ENCODE measurements around the gene RPH3AL. TPM values are rescaled to one million over a fixed set of nuclear protein-coding genes. Genes with fewer than 3 reads are reported as not detected.

Gene RPH3AL
- polyA plus RNA-seq, 1 donor from 2014 or later = 0.87 TPM

- no peaks in the 10 kb centered on the region for H3K36me3 ChIP-seq (ENCODE audit: insufficient read depth, low read length)
- H3K4me3 ChIP-seq (ENCODE audit: low read length) = no peak overlapping the region
- no peak overlapping the region for H3K27ac ChIP-seq (ENCODE audit: low read length)
- H4K20me1 ChIP-seq (ENCODE audit: insufficient read depth) = no peaks in the 10 kb centered on the region
- H2AFZ ChIP-seq (ENCODE audit: low read depth, low read length) = no peak overlapping the region
- TF ChIP-seq REST (IDR thresholded peaks at IDR 0.05; ENCODE audit: borderline replicate concordance) = no peak
- no peak for TF ChIP-seq SMC3 (conservative IDR thresholded peaks at IDR 0.05; ENCODE audit: poor library complexity)
- no peak for TF ChIP-seq POLR2AphosphoS5 (IDR thresholded peaks at IDR 0.05)
- TF ChIP-seq EZH2 (IDR thresholded peaks at IDR 0.05; ENCODE audit: borderline replicate concordance, insufficient read depth, low read length, poor library complexity, severe bottlenecking) = no peak
- TF ChIP-seq EP300 (conservative IDR thresholded peaks at IDR 0.05; ENCODE audit: poor library complexity, severe bottlenecking) = no peak
- no peak for TF ChIP-seq RAD21 (conservative IDR thresholded peaks at IDR 0.05)
- TF ChIP-seq TAF1 (IDR thresholded peaks at IDR 0.05; ENCODE audit: low read depth) = no peak
- no peak for TF ChIP-seq MXI1 (conservative IDR thresholded peaks at IDR 0.05; ENCODE audit: poor library complexity, severe bottlenecking)
- no peak for TF ChIP-seq CTCF (IDR thresholded peaks at IDR 0.05; ENCODE audit: poor library complexity, severe bottlenecking)
- H3K9me2 ChIP-seq (ENCODE audit: insufficient read depth, low read length) = no peaks in the 10 kb centered on the region
- no peaks in the 10 kb centered on the region for H3K79me2 ChIP-seq (replicated peaks; ENCODE audit: insufficient read depth, low read length)
- H3K9me3 ChIP-seq (ENCODE audit: low read length) = no peaks in the 10 kb centered on the region
- H3K4me2 ChIP-seq (ENCODE audit: low read length) = no peak overlapping the region
- H3F3A ChIP-seq (ENCODE audit: insufficient read depth, low read length, poor library complexity, severe bottlenecking) = no peaks in the 10 kb centered on the region
- no peaks in the 10 kb centered on the region for H3K27me3 ChIP-seq (ENCODE audit: insufficient read depth, low read depth, low read length)
- H3K9ac ChIP-seq (ENCODE audit: low read length) = no peak overlapping the region
Observed at GRCh38 chr17:306116-306515, 46.5 kb downstream of the RPH3AL start.

GRCh38 chr17:305090-305976 is 47.3 kb downstream of the RPH3AL start:
- Histone ChIP-seq H3K4me2 (ENCODE audit: low read length) (no peak overlapping the region), H3K79me2 (replicated peaks; ENCODE audit: insufficient read depth, low read length) (no peaks in the 10 kb centered on the region), H3F3A (ENCODE audit: insufficient read depth, low read length, poor library complexity, severe bottlenecking) (no peaks in the 10 kb centered on the region), H3K9me3 (ENCODE audit: low read length) (no peaks in the 10 kb centered on the region), H3K9me2 (ENCODE audit: insufficient read depth, low read length) (no peaks in the 10 kb centered on the region), H3K27me3 (ENCODE audit: insufficient read depth, low read depth, low read length) (no peaks in the 10 kb centered on the region), H3K9ac (ENCODE audit: low read length) (no peak overlapping the region), H4K20me1 (ENCODE audit: insufficient read depth) (no peaks in the 10 kb centered on the region), H3K36me3 (ENCODE audit: insufficient read depth, low read length) (no peaks in the 10 kb centered on the region), H3K27ac (ENCODE audit: low read length) (no peak overlapping the region), H2AFZ (ENCODE audit: low read depth, low read length) (no peak overlapping the region), H3K4me3 (ENCODE audit: low read length) (no peak overlapping the region)
- TF ChIP-seq MXI1 (conservative IDR thresholded peaks at IDR 0.05; ENCODE audit: poor library complexity, severe bottlenecking) (no peak), TAF1 (IDR thresholded peaks at IDR 0.05; ENCODE audit: low read depth) (no peak), SMC3 (conservative IDR thresholded peaks at IDR 0.05; ENCODE audit: poor library complexity) (no peak), EP300 (conservative IDR thresholded peaks at IDR 0.05; ENCODE audit: poor library complexity, severe bottlenecking) (no peak), POLR2AphosphoS5 (IDR thresholded peaks at IDR 0.05) (no peak), CTCF (IDR thresholded peaks at IDR 0.05; ENCODE audit: poor library complexity, severe bottlenecking) (no peak), EZH2 (IDR thresholded peaks at IDR 0.05; ENCODE audit: borderline replicate concordance, insufficient read depth, low read length, poor library complexity, severe bottlenecking) (no peak), REST (IDR thresholded peaks at IDR 0.05; ENCODE audit: borderline replicate concordance) (no peak)

All from neural cell (in vitro differentiated cells).